ENCODE data around the gene APLN.

- TF ChIP-seq CTCF (IDR thresholded peaks at IDR 0.05; ENCODE audit: insufficient read depth, low read length): no peak
- no peak for TF ChIP-seq POLR2AphosphoS5 (IDR thresholded peaks at IDR 0.05; ENCODE audit: low read depth)
- TF ChIP-seq REST (IDR thresholded peaks at IDR 0.05; ENCODE audit: insufficient replicate concordance, low read depth): no peak
- no peak for TF ChIP-seq GABPA (IDR thresholded peaks at IDR 0.05; ENCODE audit: low read depth)
- TF ChIP-seq SPI1 (IDR thresholded peaks at IDR 0.05; ENCODE audit: borderline replicate concordance, low read depth): no peak
Observed at GRCh38 chrX:129659861-129660260, 5.1 kb upstream of the APLN start.
